MCF 10A (cell line): ENCODE results near the gene PAX2. TPM values are rescaled to one million over a fixed set of nuclear protein-coding genes. Genes with fewer than 3 reads are reported as not detected.

Experiments
- BruUV-seq: library from RNA; stranded (reverse); fragments of 400-500 nt; replicated peaks from 2 replicates; lab custom pipeline; 2021; lab: Mats Ljungman, UMichigan
- CTCF ChIA-PET: fragments of 300-600 bp; sonication (Branson Sonifier 250); formaldehyde crosslinking; extraction: SDS; loops from one replicate; lab custom pipeline; 2021; ENCODE audit warnings: antibody characterized with exemption, inconsistent platforms; lab: Yijun Ruan, JAX
- POLR2A ChIA-PET: fragments of 300-600, 350-650 bp; sonication (Branson Sonifier 250); formaldehyde crosslinking; extraction: SDS; loops from one replicate; lab custom pipeline; 2020; ENCODE audit warnings: antibody characterized with exemption, inconsistent platforms; lab: Yijun Ruan, JAX
- DNase-seq: peaks from one replicate; pipeline ENCODE4 v3.0.0-alpha.2; 2018; ENCODE audit not compliant: unreplicated experiment
- H3K27ac Mint-ChIP-seq: one replicate; pipeline ENCODE4 v1.8.0; 2022; ENCODE audit warnings: mild to moderate bottlenecking, low read depth, mixed read lengths; ENCODE audit not compliant: unreplicated experiment
- H3K27me3 Mint-ChIP-seq: one replicate; pipeline ENCODE4 v1.8.0; 2022; ENCODE audit warnings: mixed read lengths; ENCODE audit not compliant: insufficient read depth, unreplicated experiment
- H3K36me3 Mint-ChIP-seq: one replicate; pipeline ENCODE4 v1.8.0; 2022; ENCODE audit warnings: mild to moderate bottlenecking, moderate library complexity, mixed read lengths; ENCODE audit not compliant: insufficient read depth, unreplicated experiment
- H3K4me1 Mint-ChIP-seq: one replicate; pipeline ENCODE4 v1.8.0; 2022; ENCODE audit warnings: mixed read lengths; ENCODE audit not compliant: insufficient read depth, unreplicated experiment
- H3K4me3 Mint-ChIP-seq: one replicate; pipeline ENCODE4 v1.8.0; 2022; ENCODE audit warnings: mild to moderate bottlenecking, moderate library complexity, mixed read lengths; ENCODE audit not compliant: unreplicated experiment
- H3K9me3 Mint-ChIP-seq: one replicate; pipeline ENCODE4 v1.8.0; 2022; ENCODE audit warnings: mixed read lengths; ENCODE audit not compliant: unreplicated experiment
- intact Hi-C: fragments of 100-400 bp; cut with micrococcal nuclease; formaldehyde crosslinking; loops from 2 replicates; pipeline ENCODE4 v1.14.1; 2022
- total RNA-seq: library from RNA; stranded (reverse); gene quantifications from 2 replicates; pipeline ENCODE4 v1.2.3, GENCODE V29; 2022
- TF ChIP-seq, protein P1 (sequence below): fragments of 200-600 bp; IDR thresholded peaks from one replicate; pipeline ENCODE4 v1.8.0; 2022; ENCODE audit warnings: antibody characterized with exemption, mild to moderate bottlenecking; ENCODE audit not compliant: unreplicated experiment

Gene PAX2
- total RNA-seq, 1 experiment from 2014 or later, result not detected

DNA sequence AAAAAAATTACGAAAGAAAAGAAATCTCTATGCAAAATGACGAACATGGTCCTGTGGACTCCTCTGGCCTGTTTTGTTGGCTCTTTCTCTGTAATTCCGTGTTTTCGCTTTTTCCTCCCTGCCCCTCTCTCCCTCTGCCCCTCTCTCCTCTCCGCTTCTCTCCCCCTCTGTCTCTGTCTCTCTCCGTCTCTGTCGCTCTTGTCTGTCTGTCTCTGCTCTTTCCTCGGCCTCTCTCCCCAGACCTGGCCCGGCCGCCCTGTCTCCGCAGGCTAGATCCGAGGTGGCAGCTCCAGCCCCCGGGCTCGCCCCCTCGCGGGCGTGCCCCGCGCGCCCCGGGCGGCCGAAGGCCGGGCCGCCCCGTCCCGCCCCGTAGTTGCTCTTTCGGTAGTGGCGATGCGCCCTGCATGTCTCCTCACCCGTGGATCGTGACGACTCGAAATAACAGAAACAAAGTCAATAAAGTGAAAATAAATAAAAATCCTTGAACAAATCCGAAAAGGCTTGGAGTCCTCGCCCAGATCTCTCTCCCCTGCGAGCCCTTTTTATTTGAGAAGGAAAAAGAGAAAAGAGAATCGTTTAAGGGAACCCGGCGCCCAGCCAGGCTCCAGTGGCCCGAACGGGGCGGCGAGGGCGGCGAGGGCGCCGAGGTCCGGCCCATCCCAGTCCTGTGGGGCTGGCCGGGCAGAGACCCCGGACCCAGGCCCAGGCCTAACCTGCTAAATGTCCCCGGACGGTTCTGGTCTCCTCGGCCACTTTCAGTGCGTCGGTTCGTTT lies 83.9 kb downstream of the PAX2 start:
- no peaks in the 10 kb centered on the region for H3K36me3 Mint-ChIP-seq
- H3K27me3 Mint-ChIP-seq, result peaks cover 19% of the 10 kb centered on the region
- TF ChIP-seq, protein P1, sequence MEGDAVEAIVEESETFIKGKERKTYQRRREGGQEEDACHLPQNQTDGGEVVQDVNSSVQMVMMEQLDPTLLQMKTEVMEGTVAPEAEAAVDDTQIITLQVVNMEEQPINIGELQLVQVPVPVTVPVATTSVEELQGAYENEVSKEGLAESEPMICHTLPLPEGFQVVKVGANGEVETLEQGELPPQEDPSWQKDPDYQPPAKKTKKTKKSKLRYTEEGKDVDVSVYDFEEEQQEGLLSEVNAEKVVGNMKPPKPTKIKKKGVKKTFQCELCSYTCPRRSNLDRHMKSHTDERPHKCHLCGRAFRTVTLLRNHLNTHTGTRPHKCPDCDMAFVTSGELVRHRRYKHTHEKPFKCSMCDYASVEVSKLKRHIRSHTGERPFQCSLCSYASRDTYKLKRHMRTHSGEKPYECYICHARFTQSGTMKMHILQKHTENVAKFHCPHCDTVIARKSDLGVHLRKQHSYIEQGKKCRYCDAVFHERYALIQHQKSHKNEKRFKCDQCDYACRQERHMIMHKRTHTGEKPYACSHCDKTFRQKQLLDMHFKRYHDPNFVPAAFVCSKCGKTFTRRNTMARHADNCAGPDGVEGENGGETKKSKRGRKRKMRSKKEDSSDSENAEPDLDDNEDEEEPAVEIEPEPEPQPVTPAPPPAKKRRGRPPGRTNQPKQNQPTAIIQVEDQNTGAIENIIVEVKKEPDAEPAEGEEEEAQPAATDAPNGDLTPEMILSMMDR, result no peak
- POLR2A ChIA-PET, result no interaction called here
- no peak for DNase-seq
- H3K4me1 Mint-ChIP-seq, result peaks cover 13% of the 10 kb centered on the region
- peak overlapping the region; percentile 70 for H3K4me3 Mint-ChIP-seq
- BruUV-seq, result no TSS peak
- no peaks in the 10 kb centered on the region for H3K9me3 Mint-ChIP-seq
- H3K27ac Mint-ChIP-seq, result no peak overlapping the region
- CTCF ChIA-PET, result interaction anchor here (0.7 to 0.9 kb wide), 2 partner anchors 74 to 85 kb away, joined by 3 read pairs; no protein-coding TSS in a partner anchor
- intact Hi-C loops, result no loop called here

DNA sequence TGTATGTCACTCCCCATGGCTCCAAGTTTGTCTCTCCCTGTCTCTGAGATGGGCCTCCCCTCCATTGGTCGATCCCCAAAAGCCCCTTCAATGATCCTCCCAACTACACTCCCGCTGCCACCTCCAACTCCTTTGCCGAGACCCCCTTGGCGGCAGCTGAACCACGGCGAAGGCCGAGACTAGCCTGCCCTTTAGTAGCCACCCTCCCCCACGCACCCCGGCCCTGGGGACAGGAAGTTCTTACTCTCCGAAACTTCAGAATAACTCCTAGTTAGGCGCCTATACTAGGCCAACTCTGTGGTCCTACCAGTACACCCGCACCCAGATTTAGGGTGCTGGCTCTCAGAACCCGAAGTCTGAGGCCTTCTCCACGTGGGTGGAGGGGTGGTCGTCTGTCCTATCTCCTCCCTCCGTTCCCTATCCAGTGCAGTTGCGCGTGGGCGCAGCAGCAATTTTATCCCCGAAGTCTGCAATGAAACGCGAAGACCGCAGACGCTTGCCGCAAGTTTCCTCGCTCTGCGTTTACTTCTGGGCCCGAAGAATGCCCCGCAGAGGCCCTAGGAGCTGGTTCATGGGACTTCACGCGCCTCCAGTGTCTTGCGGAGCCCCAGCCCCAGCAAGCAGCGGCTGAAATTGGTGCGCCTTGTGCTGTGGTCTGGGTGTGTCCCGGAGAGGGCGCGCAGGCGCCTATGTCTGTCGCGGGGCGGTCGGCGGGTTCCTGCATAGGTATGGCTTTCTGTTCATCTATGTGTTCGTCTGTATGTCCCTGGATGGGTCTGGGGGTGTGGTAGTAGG lies 84.7 kb downstream of the PAX2 start:
- intact Hi-C loops, result no loop called here
- no TSS peak for BruUV-seq

DNA sequence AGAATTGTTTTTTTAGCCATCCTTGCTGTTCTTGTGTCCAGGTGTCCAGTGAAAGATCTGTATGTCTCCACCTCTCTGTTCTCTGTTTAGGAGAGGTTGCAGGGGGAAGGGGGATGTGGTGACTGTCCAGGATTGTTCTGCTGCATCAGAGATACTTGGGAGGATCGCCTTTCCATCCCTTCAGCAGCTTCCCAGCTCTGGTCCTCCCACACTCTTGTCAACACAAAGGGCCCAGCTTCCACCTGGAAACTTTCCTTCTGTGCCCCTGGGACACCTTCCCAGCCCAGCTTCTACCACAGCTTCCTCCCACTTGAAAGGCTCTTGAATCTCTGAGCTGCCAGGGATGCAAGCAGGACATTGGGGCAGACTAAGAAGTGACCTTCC lies 85.3 kb downstream of the PAX2 start:
- BruUV-seq, result no TSS peak
- no peak overlapping the region for H3K27ac Mint-ChIP-seq
- ChIA-PET POLR2A (no interaction called here), CTCF (interaction anchor here (0.7 kb wide), 1 partner anchor 26 kb away, joined by 3 read pairs; no protein-coding TSS in a partner anchor)
- no peaks in the 10 kb centered on the region for H3K9me3 Mint-ChIP-seq
- H3K36me3 Mint-ChIP-seq, result no peaks in the 10 kb centered on the region
- intact Hi-C loops, result no loop called here
- no peak overlapping the region for H3K4me3 Mint-ChIP-seq
- peaks cover 13% of the 10 kb centered on the region for H3K4me1 Mint-ChIP-seq
- peaks cover 5% of the 10 kb centered on the region for H3K27me3 Mint-ChIP-seq
- TF ChIP-seq, protein P1, result no peak
- DNase-seq, result no peak

More for the DNA sequence above, 84.7 kb downstream of the PAX2 start:
- Mint-ChIP-seq H3K36me3 (no peaks in the 10 kb centered on the region), H3K27ac (no peak overlapping the region), H3K27me3 (peaks cover 10% of the 10 kb centered on the region), H3K4me1 (peaks cover 13% of the 10 kb centered on the region), H3K9me3 (no peaks in the 10 kb centered on the region), H3K4me3 (no peak overlapping the region)
- ChIA-PET POLR2A (no interaction called here), CTCF (interaction anchor here (0.7 kb wide), 1 partner anchor 26 kb away, joined by 3 read pairs; no protein-coding TSS in a partner anchor)
- DNase-seq, result no peak
- TF ChIP-seq, protein P1, result no peak

DNA sequence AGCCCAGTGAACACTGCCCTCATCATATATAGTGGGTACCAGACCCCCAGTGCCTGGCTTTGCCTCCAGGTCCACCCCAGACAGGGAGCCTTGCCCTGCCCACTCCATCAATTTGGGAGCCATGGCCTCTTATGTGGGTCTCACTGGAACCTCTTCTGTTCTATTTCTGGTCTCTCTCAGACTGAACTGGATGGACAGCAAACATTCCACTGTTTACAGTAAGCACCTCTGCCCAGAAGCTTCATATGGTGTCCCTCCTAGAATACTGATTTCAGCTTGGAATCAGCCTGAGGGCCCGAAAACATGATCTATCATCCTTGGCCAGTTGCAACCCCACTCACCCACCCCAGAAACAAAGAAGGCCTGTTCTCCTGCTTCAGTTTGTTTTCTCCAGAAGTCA lies 86.4 kb downstream of the PAX2 start:
- CTCF ChIA-PET, result no interaction called here
- TF ChIP-seq, protein P1, result no peak
- Mint-ChIP-seq H3K27me3 (no peaks in the 10 kb centered on the region), H3K9me3 (no peaks in the 10 kb centered on the region), H3K36me3 (no peaks in the 10 kb centered on the region), H3K4me3 (no peak overlapping the region), H3K4me1 (peaks cover 13% of the 10 kb centered on the region), H3K27ac (no peak overlapping the region)
- intact Hi-C loops, result no loop called here
- DNase-seq, result no peak
- BruUV-seq, result no TSS peak
- POLR2A ChIA-PET, result no interaction called here
